ENCODE results near the gene CRACR2B. TPM values are rescaled to one million over a fixed set of nuclear protein-coding genes. Genes with fewer than 3 reads are reported as not detected.

CRACR2B gene
- total RNA-seq, 3 donors from 2014 or later (not counting 1 experiment from before 2014, with no cell fraction given), result 3.4 to 10.1 (median 3.8) TPM

DNA sequence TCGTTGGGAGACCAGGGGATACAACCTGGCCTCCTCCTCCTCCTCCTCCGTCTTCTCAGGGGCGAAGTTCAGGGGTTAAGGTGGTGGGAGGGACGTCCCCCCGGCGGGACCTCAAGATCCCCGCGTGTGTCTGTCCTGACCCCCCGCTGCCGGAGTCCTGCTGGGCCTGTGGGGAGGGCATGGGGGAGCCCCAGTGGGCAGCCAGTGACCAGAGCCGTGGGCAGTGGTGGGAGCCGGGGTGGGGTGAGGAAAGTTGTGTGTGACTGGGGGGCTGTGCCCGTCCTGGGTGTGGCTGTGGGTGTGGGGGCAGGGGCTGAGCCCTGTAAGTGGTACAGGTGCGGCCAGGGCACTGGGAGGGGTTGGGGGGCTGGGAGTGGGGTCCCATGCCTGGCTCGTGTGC, 25.0 kb downstream of the CRACR2B start:
- Histone ChIP-seq H3K4me1 (ENCODE audit: control insufficient read depth, insufficient read depth, low read length) (peaks cover 31% of the 10 kb centered on the region), H3K27me3 (ENCODE audit: control insufficient read depth, insufficient read depth, low read length) (peaks cover 6% of the 10 kb centered on the region), H3K4me3 (ENCODE audit: low read length) (no peak overlapping the region), H3K36me3 (ENCODE audit: control insufficient read depth, insufficient read depth, low read length) (no peaks in the 10 kb centered on the region), H3K9me3 (ENCODE audit: control insufficient read depth, insufficient read depth, low read length) (no peaks in the 10 kb centered on the region), H3K27ac (ENCODE audit: low read length) (no peak overlapping the region)
- DNase-seq, result no peak
- TF ChIP-seq, protein P1, sequence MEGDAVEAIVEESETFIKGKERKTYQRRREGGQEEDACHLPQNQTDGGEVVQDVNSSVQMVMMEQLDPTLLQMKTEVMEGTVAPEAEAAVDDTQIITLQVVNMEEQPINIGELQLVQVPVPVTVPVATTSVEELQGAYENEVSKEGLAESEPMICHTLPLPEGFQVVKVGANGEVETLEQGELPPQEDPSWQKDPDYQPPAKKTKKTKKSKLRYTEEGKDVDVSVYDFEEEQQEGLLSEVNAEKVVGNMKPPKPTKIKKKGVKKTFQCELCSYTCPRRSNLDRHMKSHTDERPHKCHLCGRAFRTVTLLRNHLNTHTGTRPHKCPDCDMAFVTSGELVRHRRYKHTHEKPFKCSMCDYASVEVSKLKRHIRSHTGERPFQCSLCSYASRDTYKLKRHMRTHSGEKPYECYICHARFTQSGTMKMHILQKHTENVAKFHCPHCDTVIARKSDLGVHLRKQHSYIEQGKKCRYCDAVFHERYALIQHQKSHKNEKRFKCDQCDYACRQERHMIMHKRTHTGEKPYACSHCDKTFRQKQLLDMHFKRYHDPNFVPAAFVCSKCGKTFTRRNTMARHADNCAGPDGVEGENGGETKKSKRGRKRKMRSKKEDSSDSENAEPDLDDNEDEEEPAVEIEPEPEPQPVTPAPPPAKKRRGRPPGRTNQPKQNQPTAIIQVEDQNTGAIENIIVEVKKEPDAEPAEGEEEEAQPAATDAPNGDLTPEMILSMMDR (IDR thresholded peaks at IDR 0.05), result no peak
- ATAC-seq, result no peak
- H3K27me3 Mint-ChIP-seq (ENCODE audit: low read depth in 2 of 2), result no peaks in the 10 kb centered on the region
- H3K4me1 Mint-ChIP-seq, result peaks cover 7 to 19% of the 10 kb centered on the region in 2 donors
- no peaks in the 10 kb centered on the region for H3K9me3 Mint-ChIP-seq
- H3K4me3 Mint-ChIP-seq, result no peak overlapping the region
- no peaks in the 10 kb centered on the region for H3K36me3 Mint-ChIP-seq
- H3K27ac Mint-ChIP-seq, result no peak overlapping the region
- intact Hi-C loops (cut with micrococcal nuclease), result no loop called here
- whole genome bisulfite sequencing (ENCODE audit: insufficient coverage), result 91% methylated on average over 14 of the region's 15 CpGs

DNA sequence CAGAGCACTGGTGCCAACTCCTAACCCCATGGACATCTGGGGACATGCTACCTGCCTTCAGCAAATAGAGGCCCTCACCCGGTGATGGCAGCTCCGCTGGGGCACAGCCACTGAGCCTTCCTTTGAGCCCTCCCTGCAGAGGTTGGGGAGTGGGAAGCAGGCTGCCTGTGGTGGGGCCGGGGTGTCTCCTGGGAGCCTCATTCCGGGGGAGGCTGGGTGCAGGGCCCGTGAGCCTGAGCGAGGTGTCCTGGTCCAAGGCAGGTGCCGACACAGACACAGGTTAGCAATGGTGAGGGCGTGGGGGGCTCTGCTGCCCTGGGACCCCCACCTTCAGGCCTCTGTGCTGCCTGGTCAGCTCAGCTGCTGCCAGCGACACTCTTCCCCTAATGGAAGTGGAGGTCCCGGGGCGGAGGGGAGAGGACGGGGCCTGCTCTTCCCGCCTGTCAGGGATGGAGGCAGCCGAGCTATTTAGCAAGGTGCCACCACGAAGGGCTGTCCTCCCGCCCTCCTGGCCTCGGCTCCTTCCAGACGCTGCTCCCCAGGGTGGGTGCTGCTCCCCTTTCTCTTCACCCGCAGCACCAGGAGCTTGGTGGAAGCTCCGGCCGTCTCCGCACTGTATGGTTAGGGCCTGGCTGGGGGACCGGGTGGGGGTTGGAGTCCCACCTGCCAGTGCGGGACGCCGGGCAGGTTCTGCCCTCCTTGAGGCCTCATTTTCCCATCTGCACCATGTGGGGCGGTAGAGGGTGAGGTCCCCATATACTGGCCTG, 26.1 kb downstream of the CRACR2B start:
- no peaks in the 10 kb centered on the region for H3K36me3 ChIP-seq (ENCODE audit: control insufficient read depth, insufficient read depth, low read length)
- H3K4me1 ChIP-seq (ENCODE audit: control insufficient read depth, insufficient read depth, low read length), result peaks cover 20% of the 10 kb centered on the region
- 94% methylated on average over 27 of the region's 27 CpGs for WGBS (ENCODE audit: insufficient coverage)
- Mint-ChIP-seq H3K36me3 (no peaks in the 10 kb centered on the region), H3K27me3 (ENCODE audit: low read depth in 2 of 2) (no peaks in the 10 kb centered on the region), H3K4me1 (peaks cover 7 to 13% of the 10 kb centered on the region in 2 donors), H3K4me3 (no peak overlapping the region), H3K9me3 (no peaks in the 10 kb centered on the region), H3K27ac (no peak overlapping the region)
- no peaks in the 10 kb centered on the region for H3K9me3 ChIP-seq (ENCODE audit: control insufficient read depth, insufficient read depth, low read length)
- no peak overlapping the region for H3K27ac ChIP-seq (ENCODE audit: low read length)
- TF ChIP-seq, protein P1 (IDR thresholded peaks at IDR 0.05), result no peak
- intact Hi-C loops (cut with micrococcal nuclease), result no loop called here
- no peak for DNase-seq
- no peak for ATAC-seq
- no peak overlapping the region for H3K4me3 ChIP-seq (ENCODE audit: low read length)
- no peaks in the 10 kb centered on the region for H3K27me3 ChIP-seq (ENCODE audit: control insufficient read depth, insufficient read depth, low read length)

DNA sequence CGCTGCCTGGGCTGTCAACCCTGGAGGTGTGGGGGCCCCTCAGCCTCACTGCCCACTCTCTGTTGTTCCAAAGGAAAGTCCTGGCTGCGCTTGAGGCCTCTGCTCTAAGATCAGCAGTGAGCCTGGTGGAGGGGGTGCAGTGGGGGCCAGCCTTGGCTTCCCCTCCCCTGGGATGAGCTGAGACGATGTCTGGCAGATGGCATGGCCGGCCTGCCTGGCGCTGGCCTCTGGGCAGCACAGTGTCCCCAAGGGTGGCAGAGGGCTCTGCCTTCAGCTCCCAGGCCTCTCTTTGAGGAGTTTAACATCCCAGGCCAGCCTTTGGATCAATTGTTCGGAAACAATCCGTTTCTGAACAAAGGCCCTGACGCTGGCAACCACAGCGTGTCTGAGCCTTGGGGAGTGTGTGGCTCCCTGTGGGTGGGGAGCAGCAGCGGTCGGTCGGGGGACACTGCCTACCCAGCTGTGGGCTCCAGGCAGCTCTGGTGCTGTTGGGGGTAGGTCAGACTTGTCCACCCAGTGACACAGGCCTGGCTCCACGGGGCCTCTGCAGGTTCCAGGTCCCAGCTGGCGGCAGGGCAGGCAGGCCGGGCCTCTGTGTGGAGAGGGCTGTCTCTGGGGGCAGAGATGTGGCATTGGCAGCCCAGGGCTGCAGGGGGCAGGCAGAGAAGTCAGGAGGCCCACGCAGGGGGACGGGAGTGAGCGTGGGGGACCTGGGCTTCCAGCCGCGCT, 27.0 kb downstream of the CRACR2B start:
- Histone ChIP-seq H3K27me3 (ENCODE audit: control insufficient read depth, insufficient read depth, low read length) (no peaks in the 10 kb centered on the region), H3K27ac (ENCODE audit: low read length) (no peak overlapping the region), H3K4me3 (ENCODE audit: low read length) (no peak overlapping the region), H3K36me3 (ENCODE audit: control insufficient read depth, insufficient read depth, low read length) (no peaks in the 10 kb centered on the region), H3K9me3 (ENCODE audit: control insufficient read depth, insufficient read depth, low read length) (no peaks in the 10 kb centered on the region), H3K4me1 (ENCODE audit: control insufficient read depth, insufficient read depth, low read length) (peaks cover 15% of the 10 kb centered on the region)
- Mint-ChIP-seq H3K9me3 (no peaks in the 10 kb centered on the region), H3K4me3 (no peak overlapping the region), H3K4me1 (peaks cover 7 to 12% of the 10 kb centered on the region in 2 donors), H3K36me3 (no peaks in the 10 kb centered on the region), H3K27ac (no peak overlapping the region), H3K27me3 (ENCODE audit: low read depth in 2 of 2) (no peaks in the 10 kb centered on the region)
- intact Hi-C loops (cut with micrococcal nuclease), result no loop called here
- TF ChIP-seq, protein P1 (IDR thresholded peaks at IDR 0.05), result no peak
- no peak for ATAC-seq
- 92% methylated on average over 20 of the region's 20 CpGs for WGBS (ENCODE audit: insufficient coverage)
- DNase-seq, result no peak
